Prostate gland (tissue), 2 donors: ENCODE data around the gene GUCY2F.

ENCODE experiments used
- CTCF ChIP-seq, 4 experiments: fragments of 200-600 bp in 2 of 4; fragments of 450-650 bp in 2 of 4; sonication (generic) in 2 of 4; IDR thresholded peaks; 1 replicate in 3 of 4; 2 replicates in 1 of 4; pipeline ENCODE4 v1.5.1; 2016 to 2019; ENCODE audit warnings: antibody characterized with exemption in 4 of 4, mild to moderate bottlenecking in 2 of 4, moderate library complexity in 2 of 4
- POLR2A ChIP-seq: fragments of 450-650 bp; IDR thresholded peaks from one replicate; pipeline ENCODE4 v1.6.1; 2016; ENCODE audit warnings: antibody characterized with exemption, mild to moderate bottlenecking
- POLR2AphosphoS5 ChIP-seq: sonication (generic); formaldehyde crosslinking; IDR thresholded peaks from one replicate; pipeline ENCODE4 v1.6.1; 2017; ENCODE audit warnings: antibody characterized with exemption

- TF ChIP-seq CTCF (IDR thresholded peaks at IDR 0.05), result no peak
- no peak for TF ChIP-seq POLR2A
- no peak for TF ChIP-seq POLR2AphosphoS5
Measured at GRCh38 chrX:109472939-109473735, 8.7 kb downstream of the GUCY2F start.
